Measurements from ENCODE around the gene RTP5.
"Not testable (repeated sequence)": the region's sequence is repeated elsewhere in the genome, so short reads cannot be mapped to it uniquely, and the experiment has no call there.

RTP5 gene

GRCh38 chr2:241922816-241923601, 53.5 kb downstream of the RTP5 start:
- not testable (repeated sequence) for DNase-seq (ENCODE audit: low spot score)
